ENCODE results near the gene RASGRF2. TPM values are rescaled to one million over a fixed set of nuclear protein-coding genes. Genes with fewer than 3 reads are reported as not detected.

RASGRF2 gene
- total and polyA plus RNA-seq, 2 of the 8 experiments (the other 6 are each of a cell fraction or from before 2014, with no cell fraction given): 2.6 to 29.5 TPM

DNA sequence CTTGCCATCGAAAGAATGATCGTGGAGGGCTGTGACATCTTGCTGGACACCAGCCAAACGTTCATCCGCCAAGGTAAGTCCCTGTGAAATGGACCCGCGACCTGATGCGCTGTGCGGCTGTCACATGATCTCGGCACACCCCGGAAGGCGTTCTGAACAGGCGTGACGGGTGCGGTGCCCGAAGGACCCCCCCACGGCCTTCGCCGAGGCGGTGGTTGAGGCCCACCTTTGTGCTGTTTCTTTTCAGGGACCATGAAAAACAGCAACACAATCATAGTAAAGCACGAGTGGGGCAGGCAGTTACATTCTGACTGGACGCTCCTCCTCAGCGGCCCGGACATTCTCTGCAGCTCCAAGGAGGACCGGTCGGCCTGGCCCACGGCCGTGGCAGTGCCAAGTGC lies 126.7 kb downstream of the RASGRF2 start:
- CTCF ChIA-PET (ENCODE audit: partially characterized antibody): interaction anchor here (0.7 to 2.3 kb wide), 4 partner anchors 21 to 151 kb away, joined by 3 to 6 read pairs (median 4); no protein-coding TSS in a partner anchor
- POLR2A ChIA-PET (ENCODE audit: partially characterized antibody): no interaction called here
- WGBS, 2 experiments (ENCODE audit: extremely low coverage in 1 of 2, insufficient coverage in 1 of 2, insufficient read length in 1 of 2, insufficient replicate concordance in 2 of 2, low coverage in 1 of 2, low lambda C conversion rate in 2 of 2, missing lambda C conversion rate in 1 of 2): 95% methylated on average over 27 of the region's 27 CpGs; no CpG with 5 or more reads in 1 of the 2 experiments
- TF ChIP-seq EGR1 (IDR thresholded peaks at IDR 0.05; ENCODE audit: borderline replicate concordance, low read depth, low read length) (no peak), CTCF (IDR thresholded peaks at IDR 0.05; ENCODE audit: control extremely low read depth in 1 of 3, insufficient read depth in 1 of 3, low read depth in 1 of 3, low read length in 3 of 3) (no peak), GTF2F1 (IDR thresholded peaks at IDR 0.05; ENCODE audit: borderline replicate concordance, low read depth, low read length) (no peak), SUZ12 (IDR thresholded peaks at IDR 0.05; ENCODE audit: low read length) (no peak), PHF8 (conservative IDR thresholded peaks at IDR 0.05; ENCODE audit: low read depth, low read length) (no peak), SIX5 (IDR thresholded peaks at IDR 0.05; ENCODE audit: low read depth, low read length) (no peak), CBX5 (IDR thresholded peaks at IDR 0.05; ENCODE audit: low read depth, low read length) (no peak), CREB1 (IDR thresholded peaks at IDR 0.05) (no peak)

More for the DNA sequence above, 126.7 kb downstream of the RASGRF2 start:
- no peak overlapping the region for H4K8ac ChIP-seq (ENCODE audit: extremely low read depth, insufficient read depth, low read length)
- no peak overlapping the region for H2BK120ac ChIP-seq (replicated peaks; ENCODE audit: low read depth, low read length)
- no peaks in the 10 kb centered on the region for H3K9me3 ChIP-seq (ENCODE audit: insufficient read depth in 2 of 2, low read depth in 1 of 2, low read length in 1 of 2)
- H2BK5ac ChIP-seq (ENCODE audit: low read depth, low read length): no peak overlapping the region
- no peak overlapping the region for H3K4me2 ChIP-seq (ENCODE audit: insufficient read depth in 1 of 2, low read depth in 2 of 2, low read length in 2 of 2)
- H4K91ac ChIP-seq (replicated peaks; ENCODE audit: insufficient read length, low read length): no peak overlapping the region
- no peak for FAIRE-seq
- H3K4ac ChIP-seq (replicated peaks; ENCODE audit: insufficient read length, low read depth, low read length): no peak overlapping the region
- H3K79me2 ChIP-seq (ENCODE audit: control insufficient read depth in 1 of 2, insufficient read depth in 2 of 2, low read length in 2 of 2): no peaks in the 10 kb centered on the region
- no peak overlapping the region for H3K14ac ChIP-seq (ENCODE audit: insufficient read length)
- H4K20me1 ChIP-seq (replicated peaks in 1 of 2; ENCODE audit: control insufficient read depth in 1 of 2, insufficient read depth in 2 of 2, low read length in 2 of 2): no peaks in the 10 kb centered on the region
- no peak overlapping the region for H2BK12ac ChIP-seq (ENCODE audit: low read depth, low read length)
- no peaks in the 10 kb centered on the region; the same call in 1 of the 2 replicates for H3K79me1 ChIP-seq (ENCODE audit: low read depth, low read length)
- H3K4me1 ChIP-seq (replicated peaks in 1 of 4; ENCODE audit: control insufficient read depth in 3 of 4, insufficient read depth in 4 of 4, low read length in 3 of 4): no peaks in the 10 kb centered on the region
- no peak overlapping the region for H2BK15ac ChIP-seq (ENCODE audit: low read length)
- no peak overlapping the region for H2AK5ac ChIP-seq (ENCODE audit: low read depth, low read length)
- no peak for DNase-seq (ENCODE audit: low read depth in 1 of 2, low spot score in 2 of 2)
- H4K5ac ChIP-seq (ENCODE audit: insufficient read length, low read depth, low read length): no peak overlapping the region
- H3K27ac ChIP-seq (ENCODE audit: low read depth, low read length): no peak overlapping the region
- no peak overlapping the region for H2AFZ ChIP-seq (ENCODE audit: low read length)
- H3K36me3 ChIP-seq (ENCODE audit: control insufficient read depth in 2 of 4, insufficient read depth in 4 of 4, low read length in 3 of 4): no peaks in the 10 kb centered on the region; a peak in 1 of 8 replicates
- H3K18ac ChIP-seq (ENCODE audit: extremely low read depth, low read length): no peak overlapping the region
- no peak overlapping the region for H3K9ac ChIP-seq (replicated peaks in 1 of 4; ENCODE audit: extremely low read depth in 1 of 4, low read depth in 3 of 4, low read length in 3 of 4)
- no peaks in the 10 kb centered on the region for H3K27me3 ChIP-seq (replicated peaks in 1 of 4; ENCODE audit: control insufficient read depth in 3 of 4, extremely low read depth in 1 of 4, insufficient read depth in 3 of 4, low read length in 3 of 4)
- H3K23ac ChIP-seq (ENCODE audit: insufficient read length): no peak overlapping the region
- H3K56ac ChIP-seq (replicated peaks; ENCODE audit: insufficient read length, low read depth, low read length): no peak overlapping the region
- no peaks in the 10 kb centered on the region for H3K23me2 ChIP-seq (ENCODE audit: low read depth, low read length)
- no peak overlapping the region for H3K4me3 ChIP-seq (ENCODE audit: extremely low read depth in 1 of 4, insufficient read depth in 2 of 4, low read depth in 3 of 4, low read length in 4 of 4)
- no peak overlapping the region for H2BK20ac ChIP-seq (ENCODE audit: low read length)

Data from H1 (cell line).